Trophoblast cell (in vitro differentiated cells and primary cell): ENCODE results near the gene CDO1.

Experiments used
- DNase-seq, 2 donors: peaks; one replicate each; pipeline ENCODE4 v3.0.0-alpha.2; 2016
- H2AFZ ChIP-seq: 2 replicates; pipeline ENCODE4 v1.6.1; 2013; ENCODE audit warnings: low read length, moderate library complexity, mild to moderate bottlenecking; ENCODE audit not compliant: insufficient read depth, poor library complexity
- H2AK5ac ChIP-seq: 2 replicates; pipeline ENCODE4 v1.6.1; 2013; ENCODE audit warnings: mild to moderate bottlenecking, low read length
- H2BK120ac ChIP-seq: 2 replicates; pipeline ENCODE4 v1.6.1; 2013; ENCODE audit warnings: low read length, mild to moderate bottlenecking, moderate library complexity; ENCODE audit not compliant: insufficient read depth, poor library complexity
- H2BK12ac ChIP-seq: 2 replicates; pipeline ENCODE4 v1.6.1; 2013; ENCODE audit warnings: mild to moderate bottlenecking, low read length, moderate library complexity
- H2BK5ac ChIP-seq: 2 replicates; pipeline ENCODE4 v1.6.1; 2013; ENCODE audit warnings: low read length, low read depth, moderate library complexity, mild to moderate bottlenecking; ENCODE audit not compliant: poor library complexity
- H3K14ac ChIP-seq: 2 replicates; pipeline ENCODE4 v1.6.1; 2013; ENCODE audit warnings: mild to moderate bottlenecking, low read length
- H3K18ac ChIP-seq: 2 replicates; pipeline ENCODE4 v1.6.1; 2013; ENCODE audit warnings: mild to moderate bottlenecking, low read length
- H3K23ac ChIP-seq: 2 replicates; pipeline ENCODE4 v1.6.1; 2013; ENCODE audit warnings: low read length
- H3K27ac ChIP-seq: 2 replicates; pipeline ENCODE4 v1.5.1; 2013; ENCODE audit warnings: low read depth, mild to moderate bottlenecking, inconsistent platforms, low read length, moderate library complexity
- H3K27me3 ChIP-seq: 2 replicates; pipeline ENCODE4 v1.6.1; 2013; ENCODE audit warnings: inconsistent platforms, mild to moderate bottlenecking, low read length, moderate library complexity; ENCODE audit not compliant: insufficient read depth
- H3K36me3 ChIP-seq, 2 experiments: 1 replicate in 1 of 2; 2 replicates in 1 of 2; pipeline ENCODE4 v1.6.1; 2013; ENCODE audit warnings: low read length in 2 of 2, mild to moderate bottlenecking in 2 of 2, moderate library complexity in 1 of 2; ENCODE audit not compliant: insufficient read depth in 2 of 2, control insufficient read depth in 1 of 2
- H3K4ac ChIP-seq: 2 replicates; pipeline ENCODE4 v1.6.1; 2013; ENCODE audit warnings: low read depth, mild to moderate bottlenecking, low read length, moderate library complexity
- H3K4me1 ChIP-seq, 2 experiments: 1 replicate in 1 of 2; 2 replicates in 1 of 2; pipeline ENCODE4 v1.6.1; 2013; ENCODE audit warnings: low read length in 2 of 2, mild to moderate bottlenecking in 2 of 2, moderate library complexity in 1 of 2; ENCODE audit not compliant: insufficient read depth in 2 of 2, control insufficient read depth in 1 of 2
- H3K4me2 ChIP-seq: 2 replicates; pipeline ENCODE4 v1.6.1; 2013; ENCODE audit warnings: inconsistent platforms, mild to moderate bottlenecking, low read length, moderate library complexity
- H3K4me3 ChIP-seq: 2 replicates; pipeline ENCODE4 v1.5.1; 2013; ENCODE audit warnings: mild to moderate bottlenecking, low read depth, low read length, inconsistent platforms
- H3K79me1 ChIP-seq: one replicate; pipeline ENCODE4 v1.6.1; 2013; ENCODE audit warnings: low read length
- H3K79me2 ChIP-seq: 2 replicates; pipeline ENCODE4 v1.6.1; 2013; ENCODE audit warnings: low read length, mild to moderate bottlenecking; ENCODE audit not compliant: control insufficient read depth, insufficient read depth, poor library complexity
- H3K9ac ChIP-seq: 2 replicates; pipeline ENCODE4 v1.6.1; 2013; ENCODE audit warnings: mild to moderate bottlenecking, low read length
- H3K9me3 ChIP-seq: 2 replicates; pipeline ENCODE4 v1.6.1; 2013; ENCODE audit warnings: low read depth, mild to moderate bottlenecking, control low read depth, inconsistent platforms, low read length; ENCODE audit not compliant: insufficient read depth
- H4K12ac ChIP-seq: 2 replicates; pipeline ENCODE4 v1.6.1; 2013; ENCODE audit warnings: low read depth, mild to moderate bottlenecking, low read length, moderate library complexity
- H4K8ac ChIP-seq: 2 replicates; pipeline ENCODE4 v1.6.1; 2013; ENCODE audit warnings: low read depth, mild to moderate bottlenecking, low read length, moderate library complexity
- H4K91ac ChIP-seq: one replicate; pipeline ENCODE4 v1.6.1; 2013; ENCODE audit warnings: low read depth, mild to moderate bottlenecking, low read length, moderate library complexity
- WGBS: extraction: QIAGEN DNeasy Blood & Tissue Kit; methylation state at CpG from one replicate; pipeline ENCODE4 v1.1.7; 2013; ENCODE audit warnings: missing lambda C conversion rate; ENCODE audit not compliant: insufficient read length, insufficient coverage; ENCODE audit errors: extremely low coverage; 5-methylcytosine and 5-hydroxymethylcytosine counted together

The CDO1 gene

GRCh38 chr5:115838885-115839518, 22.5 kb upstream of the CDO1 start:
- H4K91ac ChIP-seq: no peak overlapping the region
- no peak overlapping the region for H3K9ac ChIP-seq
- peaks cover 9% of the 10 kb centered on the region for H3K79me2 ChIP-seq
- H3K18ac ChIP-seq: no peak overlapping the region
- peak overlapping the region; percentile 15 for H3K4ac ChIP-seq
- no peak overlapping the region for H3K23ac ChIP-seq
- H2BK120ac ChIP-seq: no peak overlapping the region
- H3K4me2 ChIP-seq: no peak overlapping the region
- H2BK12ac ChIP-seq: no peak overlapping the region
- H4K12ac ChIP-seq: no peak overlapping the region
- no peak overlapping the region for H2BK5ac ChIP-seq
- no peaks in the 10 kb centered on the region for H3K9me3 ChIP-seq
- no peak overlapping the region for H3K14ac ChIP-seq
- H3K4me1 ChIP-seq: peaks cover 4% of the 10 kb centered on the region in 2 experiments
- DNase-seq: peak in 1 of 2 donors; percentile 72
- H2AK5ac ChIP-seq: no peak overlapping the region
- no peak overlapping the region for H2AFZ ChIP-seq
- peaks cover 8 to 10% of the 10 kb centered on the region in 2 experiments for H3K36me3 ChIP-seq
- H3K27ac ChIP-seq: no peak overlapping the region
- no peak overlapping the region for H3K4me3 ChIP-seq
- H4K8ac ChIP-seq: no peak overlapping the region
- H3K79me1 ChIP-seq: peaks cover 11% of the 10 kb centered on the region
- no CpG with 5 or more reads among the region's 10 CpGs for WGBS
- H3K27me3 ChIP-seq: no peaks in the 10 kb centered on the region

GRCh38 chr5:115835481-115835880, 19.0 kb upstream of the CDO1 start:
- WGBS: no CpG with 5 or more reads among the region's 4 CpGs
- H3K79me1 ChIP-seq: no peaks in the 10 kb centered on the region
- no peak overlapping the region for H2BK5ac ChIP-seq

GRCh38 chr5:115831163-115831768, 14.8 kb upstream of the CDO1 start:
- Histone ChIP-seq H3K36me3 (peaks cover 9% of the 10 kb centered on the region in 2 experiments), H3K79me2 (no peaks in the 10 kb centered on the region), H3K23ac (no peak overlapping the region), H3K4ac (no peak overlapping the region), H4K91ac (no peak overlapping the region), H3K9ac (no peak overlapping the region), H3K4me1 (no peaks in the 10 kb centered on the region), H4K8ac (no peak overlapping the region), H3K14ac (no peak overlapping the region), H2AFZ (no peak overlapping the region), H2BK5ac (no peak overlapping the region), H3K18ac (no peak overlapping the region), H2BK12ac (no peak overlapping the region), H3K27me3 (no peaks in the 10 kb centered on the region), H3K9me3 (no peaks in the 10 kb centered on the region), H2AK5ac (no peak overlapping the region), H3K27ac (no peak overlapping the region), H3K79me1 (no peaks in the 10 kb centered on the region), H2BK120ac (no peak overlapping the region), H3K4me2 (no peak overlapping the region), H3K4me3 (no peak overlapping the region), H4K12ac (no peak overlapping the region)
- peak in 1 of 2 donors; percentile 71 for DNase-seq
- WGBS: no CpG with 5 or more reads among the region's 2 CpGs

More at GRCh38 chr5:115835481-115835880, 19.0 kb upstream of the CDO1 start:
- no peak for DNase-seq
- Histone ChIP-seq H3K79me2 (peaks cover 4% of the 10 kb centered on the region), H4K12ac (no peak overlapping the region), H2BK12ac (no peak overlapping the region), H2BK120ac (no peak overlapping the region), H3K14ac (no peak overlapping the region), H3K9ac (no peak overlapping the region), H3K4me1 (peaks cover 3 to 4% of the 10 kb centered on the region in 2 experiments), H3K4me2 (no peak overlapping the region), H4K91ac (no peak overlapping the region), H3K4ac (no peak overlapping the region), H3K4me3 (no peak overlapping the region), H3K23ac (no peak overlapping the region), H3K27me3 (no peaks in the 10 kb centered on the region), H3K9me3 (no peaks in the 10 kb centered on the region), H3K36me3 (peaks cover 10% of the 10 kb centered on the region in 2 experiments), H3K27ac (no peak overlapping the region), H4K8ac (no peak overlapping the region), H3K18ac (no peak overlapping the region), H2AFZ (no peak overlapping the region), H2AK5ac (no peak overlapping the region)

- no peak overlapping the region for H4K91ac ChIP-seq
- H3K79me1 ChIP-seq: no peaks in the 10 kb centered on the region
- H2AFZ ChIP-seq: no peak overlapping the region
- no peak overlapping the region for H3K27ac ChIP-seq
- H2AK5ac ChIP-seq: no peak overlapping the region
- H2BK12ac ChIP-seq: no peak overlapping the region
- H3K9ac ChIP-seq: no peak overlapping the region
- no peak overlapping the region for H3K14ac ChIP-seq
- no peak for DNase-seq
- H3K23ac ChIP-seq: no peak overlapping the region
- WGBS: no CpG with 5 or more reads among the region's 5 CpGs
- H3K27me3 ChIP-seq: no peaks in the 10 kb centered on the region
- no peak overlapping the region for H2BK5ac ChIP-seq
- H4K12ac ChIP-seq: no peak overlapping the region
- no peak overlapping the region for H3K4ac ChIP-seq
- H3K4me2 ChIP-seq: no peak overlapping the region
- no peaks in the 10 kb centered on the region for H3K79me2 ChIP-seq
- no peaks in the 10 kb centered on the region for H3K4me1 ChIP-seq
- H3K36me3 ChIP-seq: peaks cover 5 to 7% of the 10 kb centered on the region in 2 experiments
- peaks cover 2% of the 10 kb centered on the region for H3K9me3 ChIP-seq
- no peak overlapping the region for H3K18ac ChIP-seq
- no peak overlapping the region for H3K4me3 ChIP-seq
- no peak overlapping the region for H4K8ac ChIP-seq
- H2BK120ac ChIP-seq: no peak overlapping the region
Observed at GRCh38 chr5:115829913-115830312, 13.5 kb upstream of the CDO1 start.
